Suppressor macrophage treated with lipopolysaccharide for 1 hour (primary cell): ENCODE measurements around the gene SARDH.
"Not testable (repeated sequence)": the region's sequence is repeated elsewhere in the genome, so short reads cannot be mapped to it uniquely, and the experiment has no call there.

Experiments
- DNase-seq, 3 donors: peaks; one replicate each; pipeline ENCODE4 v3.0.0-alpha.2; 2020 to 2022

SARDH gene

GRCh38 chr9:133775291-133775690 is 37.1 kb upstream of the SARDH start:
- no peak for DNase-seq

GRCh38 chr9:133774799-133775198 is 36.6 kb upstream of the SARDH start:
- no peak for DNase-seq

- no peak for DNase-seq
Measured at GRCh38 chr9:133773889-133774655, 35.9 kb upstream of the SARDH start.

GRCh38 chr9:133772581-133772980 is 34.4 kb upstream of the SARDH start:
- DNase-seq = no peak

GRCh38 chr9:133771486-133772482 is 33.6 kb upstream of the SARDH start:
- no peak for DNase-seq

GRCh38 chr9:133770076-133770777 is 32.1 kb upstream of the SARDH start:
- no peak for DNase-seq

GRCh38 chr9:133769511-133770075 is 31.4 kb upstream of the SARDH start:
- DNase-seq = no peak

- DNase-seq = no peak
Measured at GRCh38 chr9:133768859-133769510, 30.8 kb upstream of the SARDH start.

GRCh38 chr9:133768371-133768858 is 30.3 kb upstream of the SARDH start:
- no peak for DNase-seq

GRCh38 chr9:133767625-133768024 is 29.5 kb upstream of the SARDH start:
- no peak for DNase-seq

GRCh38 chr9:133767008-133767407 is 28.9 kb upstream of the SARDH start:
- no peak for DNase-seq

GRCh38 chr9:133766234-133766633 is 28.1 kb upstream of the SARDH start:
- DNase-seq = not testable (repeated sequence)

GRCh38 chr9:133763272-133764183 is 25.4 kb upstream of the SARDH start:
- peak in 1 of 3 donors; percentile 17 for DNase-seq

- no peak for DNase-seq
Measured at GRCh38 chr9:133762488-133763271, 24.5 kb upstream of the SARDH start.

GRCh38 chr9:133761641-133762248 is 23.6 kb upstream of the SARDH start:
- no peak for DNase-seq

- no peak for DNase-seq
Measured at GRCh38 chr9:133760713-133761290, 22.6 kb upstream of the SARDH start.

- DNase-seq = no peak
Measured at GRCh38 chr9:133759946-133760345, 21.8 kb upstream of the SARDH start.

GRCh38 chr9:133759146-133759900 is 21.2 kb upstream of the SARDH start:
- no peak for DNase-seq
